Mammary epithelial cell (primary cell): Measurements from ENCODE around the gene TNFRSF18.

Experiments
- CTCF ChIP-seq, 2 donors: IDR thresholded peaks in 1 of 2; conservative IDR thresholded peaks in 1 of 2; 2 replicates each; pipeline ENCODE4 v1.5.1; 2011 to 2012; ENCODE audit warnings: inconsistent platforms in 2 of 2, low read length in 2 of 2, mild to moderate bottlenecking in 2 of 2, control low read depth in 1 of 2, low read depth in 1 of 2; ENCODE audit not compliant: insufficient read depth in 1 of 2; ENCODE audit errors: extremely low read depth in 1 of 2
- EZH2 ChIP-seq: IDR thresholded peaks from 2 replicates; pipeline ENCODE4 v1.6.1; 2012; ENCODE audit warnings: low read length, inconsistent platforms, borderline replicate concordance

- TF ChIP-seq CTCF (conservative IDR thresholded peaks at IDR 0.05 in 1 of 2, IDR thresholded peaks at IDR 0.05 in 1 of 2; ENCODE audit: extremely low read depth in 1 of 2, insufficient read depth in 1 of 2, low read depth in 1 of 2, low read length in 2 of 2) (no peak), EZH2 (no peak)
These were observed 23.1 kb downstream of the TNFRSF18 start for GRCh38 chr1:1183221-1183747.
